ENCODE measurements around the gene LARGE1. TPM values are rescaled to one million over a fixed set of nuclear protein-coding genes. Genes with fewer than 3 reads are reported as not detected.
A peak's percentile ranks its signal among the peaks of the same experiment; 100 is the strongest.

The LARGE1 gene
- total RNA-seq, 1 donor: 13.4 TPM

DNA sequence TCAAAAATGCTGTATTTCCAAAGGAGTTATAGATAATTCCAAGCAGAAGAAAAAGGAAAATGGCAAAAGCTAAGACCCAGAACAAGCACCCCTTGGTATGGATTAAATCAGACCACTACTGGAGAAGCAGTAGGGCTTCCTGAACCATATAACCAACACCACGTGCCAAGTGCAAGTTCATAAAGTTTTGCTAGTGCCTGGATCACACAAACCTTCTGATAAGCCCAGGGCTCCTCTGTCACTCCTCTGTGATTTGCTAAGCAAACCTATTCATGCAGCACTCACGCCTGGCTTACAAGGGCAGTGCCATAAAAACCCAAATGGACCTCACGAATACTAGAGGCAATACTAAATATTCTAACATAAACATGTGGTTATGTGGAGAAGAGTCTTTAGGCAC lies 13.3 kb downstream of the LARGE1 start:
- TF ChIP-seq CTCF (IDR thresholded peaks at IDR 0.05; ENCODE audit: insufficient read depth, low read depth, low read length): no peak
- no peak overlapping the region for H3K4me3 ChIP-seq (ENCODE audit: low read depth, low read length)
- no peak for DNase-seq (ENCODE audit: low read depth)

- no peak for TF ChIP-seq CTCF (IDR thresholded peaks at IDR 0.05; ENCODE audit: insufficient read depth, low read depth, low read length)
- DNase-seq (ENCODE audit: low read depth): no peak
- H3K4me3 ChIP-seq (ENCODE audit: low read depth, low read length): no peak overlapping the region
These were observed 13.8 kb downstream of the LARGE1 start for GRCh38 chr22:33906475-33906874.

- H3K4me3 ChIP-seq (ENCODE audit: low read depth, low read length): no peak overlapping the region
- no peak for DNase-seq (ENCODE audit: low read depth)
- TF ChIP-seq CTCF (IDR thresholded peaks at IDR 0.05; ENCODE audit: insufficient read depth, low read depth, low read length): no peak
These were observed 17.3 kb downstream of the LARGE1 start for GRCh38 chr22:33903012-33903411.

DNA sequence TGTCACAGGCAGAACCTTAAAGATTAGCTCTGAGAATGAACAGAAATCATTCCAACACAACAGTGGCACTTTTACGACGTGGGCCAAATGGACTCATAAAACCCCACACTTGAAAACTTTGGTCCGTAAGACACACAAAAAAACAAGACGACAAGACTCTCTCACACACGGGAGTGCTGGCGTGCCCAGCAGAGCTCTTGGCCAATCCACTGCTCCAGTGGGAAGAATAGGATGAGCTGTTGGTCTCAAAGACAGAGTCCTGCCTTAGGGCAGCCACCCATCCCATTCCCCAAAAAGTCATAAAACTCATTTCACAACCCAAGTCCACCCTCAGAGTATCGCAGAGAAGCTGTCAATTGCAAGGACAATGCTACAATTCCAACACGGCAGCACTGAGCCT lies 18.2 kb downstream of the LARGE1 start:
- no peak overlapping the region for H3K4me3 ChIP-seq (ENCODE audit: low read depth, low read length)
- no peak for TF ChIP-seq CTCF (IDR thresholded peaks at IDR 0.05; ENCODE audit: insufficient read depth, low read depth, low read length)
- peak; percentile 45 for DNase-seq (ENCODE audit: low read depth)

- no peak for TF ChIP-seq CTCF (IDR thresholded peaks at IDR 0.05; ENCODE audit: insufficient read depth, low read depth, low read length)
- no peak overlapping the region for H3K4me3 ChIP-seq (ENCODE audit: low read depth, low read length)
These were observed 22.2 kb downstream of the LARGE1 start for GRCh38 chr22:33898121-33898520.

DNA sequence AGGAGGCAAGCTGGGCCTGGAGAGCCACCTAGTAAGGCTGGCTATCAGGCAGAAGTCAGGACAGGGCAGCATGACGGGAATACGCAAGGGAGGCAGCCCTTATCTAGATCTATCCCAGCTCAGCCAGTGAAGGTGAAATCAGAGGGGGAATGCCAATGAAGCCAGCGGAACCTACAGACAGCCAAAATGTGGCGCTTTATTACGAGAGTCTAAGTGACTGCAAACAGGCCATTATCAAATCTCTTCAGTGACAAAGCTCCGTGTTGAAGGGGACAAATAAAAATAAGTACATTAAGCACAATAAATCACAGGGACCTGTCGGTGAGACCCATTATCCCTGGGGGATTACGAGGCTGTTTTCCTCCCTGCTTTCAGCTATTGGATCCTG lies 22.8 kb downstream of the LARGE1 start:
- no peak for TF ChIP-seq CTCF (IDR thresholded peaks at IDR 0.05; ENCODE audit: insufficient read depth, low read depth, low read length)
- no peak for DNase-seq (ENCODE audit: low read depth)
- no peak overlapping the region for H3K4me3 ChIP-seq (ENCODE audit: low read depth, low read length)

More at GRCh38 chr22:33898121-33898520, 22.2 kb downstream of the LARGE1 start:
- no peak for DNase-seq (ENCODE audit: low read depth)
